HL-60 (cell line): ENCODE measurements around the gene ASRGL1.

Experiments
- DNase-seq, 2 experiments: peaks; one replicate each; pipeline ENCODE4 v3.0.0-alpha.2; 2010 to 2020; ENCODE audit warnings: low read depth in 1 of 2, low spot score in 1 of 2
- H3K27ac ChIP-seq: fragments of 250-450 bp; sonication (Bioruptor Pico); replicated peaks from 2 replicates; pipeline ENCODE4 v1.5.1; 2020; ENCODE audit warnings: mild to moderate bottlenecking, moderate library complexity
- H3K27me3 ChIP-seq: fragments of 250-450 bp; sonication (Bioruptor Pico); 2 replicates; pipeline ENCODE4 v1.5.1; 2021; ENCODE audit warnings: mild to moderate bottlenecking, moderate library complexity; ENCODE audit not compliant: insufficient read depth, poor library complexity, severe bottlenecking
- H3K4me3 ChIP-seq: replicated peaks from 2 replicates; pipeline ENCODE4 v1.5.1; 2011; ENCODE audit warnings: mild to moderate bottlenecking, control low read depth, low read length; ENCODE audit not compliant: insufficient read depth
- GABPA ChIP-seq: IDR thresholded peaks from 2 replicates; pipeline ENCODE4 v1.6.1; 2012; ENCODE audit warnings: low read depth
- POLR2AphosphoS5 ChIP-seq: IDR thresholded peaks from 2 replicates; pipeline ENCODE4 v1.6.1; 2012; ENCODE audit warnings: low read depth
- SPI1 ChIP-seq: IDR thresholded peaks from 2 replicates; pipeline ENCODE4 v1.6.1; 2012; ENCODE audit warnings: low read depth, mild to moderate bottlenecking, borderline replicate concordance
- TF ChIP-seq, protein P1 (sequence below): IDR thresholded peaks from one replicate; pipeline ENCODE4 v1.5.1; 2011; ENCODE audit warnings: low read length, control low read depth, inconsistent platforms; ENCODE audit not compliant: insufficient read depth
- TF ChIP-seq, protein P2 (sequence below): IDR thresholded peaks from 2 replicates; pipeline ENCODE4 v1.6.1; 2012; ENCODE audit warnings: low read depth; ENCODE audit not compliant: insufficient replicate concordance

Gene ASRGL1

DNA sequence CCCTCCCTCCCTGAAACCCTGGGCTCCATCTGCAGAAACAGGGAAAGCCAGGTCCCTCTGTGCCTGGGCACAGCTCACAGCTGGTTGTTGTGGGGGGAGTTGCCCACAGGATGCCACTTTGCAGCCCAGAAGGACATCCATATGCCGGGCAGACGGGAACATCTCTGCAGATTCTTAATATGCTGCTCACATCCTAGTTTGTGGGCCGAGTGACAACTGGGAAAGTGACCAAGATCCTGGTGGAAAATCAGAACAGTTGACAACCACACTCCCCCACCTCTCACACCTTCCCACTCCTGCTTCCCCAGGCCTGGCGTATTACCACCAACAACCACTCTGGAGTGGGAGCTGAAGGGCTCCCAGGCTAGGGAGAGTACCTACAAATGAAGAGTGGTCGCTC lies 74.3 kb downstream of the ASRGL1 start:
- TF ChIP-seq, protein P1, sequence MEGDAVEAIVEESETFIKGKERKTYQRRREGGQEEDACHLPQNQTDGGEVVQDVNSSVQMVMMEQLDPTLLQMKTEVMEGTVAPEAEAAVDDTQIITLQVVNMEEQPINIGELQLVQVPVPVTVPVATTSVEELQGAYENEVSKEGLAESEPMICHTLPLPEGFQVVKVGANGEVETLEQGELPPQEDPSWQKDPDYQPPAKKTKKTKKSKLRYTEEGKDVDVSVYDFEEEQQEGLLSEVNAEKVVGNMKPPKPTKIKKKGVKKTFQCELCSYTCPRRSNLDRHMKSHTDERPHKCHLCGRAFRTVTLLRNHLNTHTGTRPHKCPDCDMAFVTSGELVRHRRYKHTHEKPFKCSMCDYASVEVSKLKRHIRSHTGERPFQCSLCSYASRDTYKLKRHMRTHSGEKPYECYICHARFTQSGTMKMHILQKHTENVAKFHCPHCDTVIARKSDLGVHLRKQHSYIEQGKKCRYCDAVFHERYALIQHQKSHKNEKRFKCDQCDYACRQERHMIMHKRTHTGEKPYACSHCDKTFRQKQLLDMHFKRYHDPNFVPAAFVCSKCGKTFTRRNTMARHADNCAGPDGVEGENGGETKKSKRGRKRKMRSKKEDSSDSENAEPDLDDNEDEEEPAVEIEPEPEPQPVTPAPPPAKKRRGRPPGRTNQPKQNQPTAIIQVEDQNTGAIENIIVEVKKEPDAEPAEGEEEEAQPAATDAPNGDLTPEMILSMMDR, result no peak
- no peak for TF ChIP-seq POLR2AphosphoS5
- DNase-seq, result no peak

DNA sequence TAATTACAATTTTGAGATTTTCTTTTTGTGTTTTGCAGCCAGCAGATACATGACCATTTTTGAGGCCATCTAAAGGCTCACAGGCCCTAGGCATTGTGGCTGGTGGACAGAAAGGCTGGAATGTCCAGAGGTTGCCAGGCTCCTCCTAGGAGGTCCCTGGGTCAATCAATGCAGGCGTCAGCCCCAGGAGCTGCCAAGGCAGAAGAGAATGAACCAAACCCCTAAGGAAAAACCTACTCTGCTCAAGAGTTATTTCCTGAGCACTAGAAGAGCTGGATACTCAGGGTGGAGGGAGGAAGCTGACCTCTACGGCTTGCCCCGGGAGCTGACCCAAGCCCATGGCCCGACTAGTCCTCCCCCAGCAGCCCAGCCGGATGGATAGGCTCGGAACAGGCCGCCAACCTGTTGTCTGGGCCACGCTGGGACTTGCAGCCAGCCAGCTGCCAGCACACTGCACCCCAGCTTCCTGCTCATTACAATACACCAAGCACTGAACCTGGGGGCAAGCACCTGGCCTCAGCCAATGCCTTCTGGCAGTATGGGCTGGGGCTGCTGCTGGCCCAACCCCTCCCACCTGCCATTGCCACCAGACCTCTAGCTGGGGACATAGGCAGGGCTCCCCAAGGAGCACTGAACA lies 75.9 kb downstream of the ASRGL1 start:
- TF ChIP-seq GABPA, result no peak
- TF ChIP-seq, protein P1, result no peak
- TF ChIP-seq, protein P2, sequence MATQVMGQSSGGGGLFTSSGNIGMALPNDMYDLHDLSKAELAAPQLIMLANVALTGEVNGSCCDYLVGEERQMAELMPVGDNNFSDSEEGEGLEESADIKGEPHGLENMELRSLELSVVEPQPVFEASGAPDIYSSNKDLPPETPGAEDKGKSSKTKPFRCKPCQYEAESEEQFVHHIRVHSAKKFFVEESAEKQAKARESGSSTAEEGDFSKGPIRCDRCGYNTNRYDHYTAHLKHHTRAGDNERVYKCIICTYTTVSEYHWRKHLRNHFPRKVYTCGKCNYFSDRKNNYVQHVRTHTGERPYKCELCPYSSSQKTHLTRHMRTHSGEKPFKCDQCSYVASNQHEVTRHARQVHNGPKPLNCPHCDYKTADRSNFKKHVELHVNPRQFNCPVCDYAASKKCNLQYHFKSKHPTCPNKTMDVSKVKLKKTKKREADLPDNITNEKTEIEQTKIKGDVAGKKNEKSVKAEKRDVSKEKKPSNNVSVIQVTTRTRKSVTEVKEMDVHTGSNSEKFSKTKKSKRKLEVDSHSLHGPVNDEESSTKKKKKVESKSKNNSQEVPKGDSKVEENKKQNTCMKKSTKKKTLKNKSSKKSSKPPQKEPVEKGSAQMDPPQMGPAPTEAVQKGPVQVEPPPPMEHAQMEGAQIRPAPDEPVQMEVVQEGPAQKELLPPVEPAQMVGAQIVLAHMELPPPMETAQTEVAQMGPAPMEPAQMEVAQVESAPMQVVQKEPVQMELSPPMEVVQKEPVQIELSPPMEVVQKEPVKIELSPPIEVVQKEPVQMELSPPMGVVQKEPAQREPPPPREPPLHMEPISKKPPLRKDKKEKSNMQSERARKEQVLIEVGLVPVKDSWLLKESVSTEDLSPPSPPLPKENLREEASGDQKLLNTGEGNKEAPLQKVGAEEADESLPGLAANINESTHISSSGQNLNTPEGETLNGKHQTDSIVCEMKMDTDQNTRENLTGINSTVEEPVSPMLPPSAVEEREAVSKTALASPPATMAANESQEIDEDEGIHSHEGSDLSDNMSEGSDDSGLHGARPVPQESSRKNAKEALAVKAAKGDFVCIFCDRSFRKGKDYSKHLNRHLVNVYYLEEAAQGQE, result no peak
- TF ChIP-seq SPI1, result no peak
- no peak for TF ChIP-seq POLR2AphosphoS5
- no peak overlapping the region for H3K27ac ChIP-seq
- H3K27me3 ChIP-seq, result no peaks in the 10 kb centered on the region
- no peak for DNase-seq
- H3K4me3 ChIP-seq, result no peak overlapping the region

More for the DNA sequence above, 74.3 kb downstream of the ASRGL1 start:
- H3K27ac ChIP-seq, result no peak overlapping the region
- H3K27me3 ChIP-seq, result no peaks in the 10 kb centered on the region
- no peak overlapping the region for H3K4me3 ChIP-seq

DNA sequence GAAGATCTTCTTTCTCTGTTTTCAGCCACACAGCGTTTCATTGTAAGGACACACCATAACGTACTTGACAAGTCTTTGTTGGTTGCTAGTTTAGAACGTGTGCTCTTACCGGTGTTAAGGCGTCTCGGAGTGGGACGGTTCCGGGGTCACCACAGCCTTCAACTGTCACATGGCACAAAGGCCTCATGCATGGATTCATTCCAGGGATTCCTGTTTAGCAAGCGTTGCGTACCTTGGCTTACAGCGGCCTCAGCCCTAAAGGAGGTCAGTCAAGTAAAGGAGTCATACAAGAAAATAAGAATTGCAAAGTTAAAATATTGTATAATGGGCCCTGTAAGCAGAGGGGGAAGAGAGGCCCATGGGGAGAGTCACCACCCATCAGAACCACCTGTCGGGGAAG lies 79.3 kb downstream of the ASRGL1 start:
- H3K4me3 ChIP-seq, result no peak overlapping the region
- no peaks in the 10 kb centered on the region for H3K27me3 ChIP-seq
- DNase-seq, result no peak
- TF ChIP-seq SPI1 (no peak), POLR2AphosphoS5 (no peak), GABPA (no peak)
- TF ChIP-seq, protein P1, result no peak
- TF ChIP-seq, protein P2, result no peak
- no peak overlapping the region for H3K27ac ChIP-seq

DNA sequence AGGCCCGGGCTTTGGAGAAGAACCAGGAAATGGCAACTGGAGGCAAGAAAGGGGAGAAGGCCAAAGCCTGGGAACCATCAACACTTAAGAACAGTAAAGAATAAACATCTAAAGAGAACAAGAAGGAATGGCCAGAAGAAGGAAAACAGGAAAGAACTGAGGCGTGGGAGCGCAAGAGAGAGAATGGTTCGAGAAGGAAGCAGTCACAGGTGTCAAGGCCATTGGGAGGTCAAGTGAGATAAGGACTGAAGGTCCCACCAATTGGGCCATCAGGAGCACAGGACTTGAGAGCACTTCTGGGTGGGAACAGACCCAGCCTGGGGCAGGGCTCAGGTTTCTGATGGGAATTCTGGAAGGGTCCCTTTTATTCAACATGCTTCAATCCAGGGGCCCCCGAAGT lies 80.9 kb downstream of the ASRGL1 start:
- no peak for DNase-seq
- TF ChIP-seq, protein P1, result no peak
- TF ChIP-seq, protein P2, result no peak
- TF ChIP-seq SPI1 (no peak), GABPA (no peak), POLR2AphosphoS5 (no peak)
- no peak overlapping the region for H3K27ac ChIP-seq
- H3K4me3 ChIP-seq, result no peak overlapping the region
- no peaks in the 10 kb centered on the region for H3K27me3 ChIP-seq
